ENCODE results near the gene NCKAP5. TPM values are rescaled to one million over a fixed set of nuclear protein-coding genes. Genes with fewer than 3 reads are reported as not detected.

The NCKAP5 gene
- total and polyA plus RNA-seq, 11 donors, result 0.51 to 10.5 (median 5.2) TPM

GRCh38 chr2:133177196-133177595 lies 391.1 kb downstream of the NCKAP5 start:
- Histone ChIP-seq H3K4me1 (no peaks in the 10 kb centered on the region), H3K9me3 (peaks cover 0 to 6% (median 0%) of the 10 kb centered on the region in 12 donors), H3K36me3 (no peaks in the 10 kb centered on the region), H3K27ac (no peak overlapping the region), H3K4me3 (no peak overlapping the region), H3K27me3 (no peaks in the 10 kb centered on the region)
- ATAC-seq (no peak), DNase-seq (no peak)
- no peak for TF ChIP-seq POLR2A (IDR thresholded peaks at IDR 0.05)
- WGBS, 4 donors, result 88 to 91% (median 89%) methylated on average over 4 of the region's 4 CpGs
- intact Hi-C loops (cut with DNase I), result loop anchor here in 2 of 10 donors (10.0 kb wide), 2 partner anchors 522 to 912 kb away; no protein-coding TSS in a partner anchor

- Histone ChIP-seq H3K27me3 (no peaks in the 10 kb centered on the region), H3K4me3 (no peak overlapping the region), H3K9me3 (no peaks in the 10 kb centered on the region), H3K4me1 (no peaks in the 10 kb centered on the region), H3K36me3 (no peaks in the 10 kb centered on the region), H3K27ac (no peak overlapping the region)
- intact Hi-C loops (cut with DNase I), result loop anchor here in 2 of 10 donors (10.0 kb wide), 2 partner anchors 521 to 911 kb away; no protein-coding TSS in a partner anchor
- no peak for ATAC-seq
- no peak for DNase-seq
- WGBS, 4 donors, result 85 to 94% (median 90%) methylated on average over 3 of the region's 3 CpGs
- TF ChIP-seq POLR2A (IDR thresholded peaks at IDR 0.05), result no peak
- TF ChIP-seq, protein P1, sequence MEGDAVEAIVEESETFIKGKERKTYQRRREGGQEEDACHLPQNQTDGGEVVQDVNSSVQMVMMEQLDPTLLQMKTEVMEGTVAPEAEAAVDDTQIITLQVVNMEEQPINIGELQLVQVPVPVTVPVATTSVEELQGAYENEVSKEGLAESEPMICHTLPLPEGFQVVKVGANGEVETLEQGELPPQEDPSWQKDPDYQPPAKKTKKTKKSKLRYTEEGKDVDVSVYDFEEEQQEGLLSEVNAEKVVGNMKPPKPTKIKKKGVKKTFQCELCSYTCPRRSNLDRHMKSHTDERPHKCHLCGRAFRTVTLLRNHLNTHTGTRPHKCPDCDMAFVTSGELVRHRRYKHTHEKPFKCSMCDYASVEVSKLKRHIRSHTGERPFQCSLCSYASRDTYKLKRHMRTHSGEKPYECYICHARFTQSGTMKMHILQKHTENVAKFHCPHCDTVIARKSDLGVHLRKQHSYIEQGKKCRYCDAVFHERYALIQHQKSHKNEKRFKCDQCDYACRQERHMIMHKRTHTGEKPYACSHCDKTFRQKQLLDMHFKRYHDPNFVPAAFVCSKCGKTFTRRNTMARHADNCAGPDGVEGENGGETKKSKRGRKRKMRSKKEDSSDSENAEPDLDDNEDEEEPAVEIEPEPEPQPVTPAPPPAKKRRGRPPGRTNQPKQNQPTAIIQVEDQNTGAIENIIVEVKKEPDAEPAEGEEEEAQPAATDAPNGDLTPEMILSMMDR (IDR thresholded peaks at IDR 0.05), result no peak
These were observed 392.3 kb downstream of the NCKAP5 start for GRCh38 chr2:133175926-133176325.

GRCh38 chr2:133173224-133173623 lies 395.0 kb downstream of the NCKAP5 start:
- no peaks in the 10 kb centered on the region for H3K9me3 ChIP-seq
- no peaks in the 10 kb centered on the region for H3K4me1 ChIP-seq
- DNase-seq (no peak), ATAC-seq (no peak)
- H3K27me3 ChIP-seq, result no peaks in the 10 kb centered on the region
- TF ChIP-seq, protein P1 (IDR thresholded peaks at IDR 0.05), result no peak
- no peak for TF ChIP-seq POLR2A (IDR thresholded peaks at IDR 0.05)
- no peaks in the 10 kb centered on the region for H3K36me3 ChIP-seq
- no peak overlapping the region for H3K4me3 ChIP-seq
- no peak overlapping the region for H3K27ac ChIP-seq
- intact Hi-C loops (cut with DNase I), result loop anchor here in 4 of 10 donors (5.0 to 10.0 kb wide), 3 partner anchors 518 to 908 kb away; no protein-coding TSS in a partner anchor

DNA sequence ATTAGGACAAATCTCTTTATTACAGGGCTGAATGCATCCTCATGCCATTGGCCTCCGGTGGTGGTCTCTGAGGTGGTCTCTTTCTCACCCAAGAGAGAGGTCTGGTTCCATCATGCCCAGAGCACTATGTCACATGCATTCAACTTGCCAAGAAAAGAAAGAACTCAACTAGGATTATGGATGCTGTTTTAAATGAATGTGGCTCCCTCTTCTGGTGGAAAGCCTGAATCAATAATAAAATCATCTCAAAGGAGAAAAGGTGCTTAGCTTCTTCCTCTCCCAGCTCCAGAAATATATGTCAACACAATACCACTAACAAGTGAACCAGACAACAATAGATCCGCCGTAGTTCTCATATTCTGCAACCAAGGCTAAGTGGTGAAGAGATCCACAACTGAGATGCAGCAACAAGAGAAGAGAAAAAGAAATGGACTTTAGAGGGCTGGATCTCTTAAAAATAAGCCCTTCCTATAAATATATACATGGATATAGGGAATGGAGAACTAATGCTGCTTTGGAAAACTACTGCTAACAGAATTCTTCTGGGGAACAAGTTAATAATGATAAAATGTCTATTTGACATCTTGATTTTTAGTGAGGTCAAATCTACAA lies 396.8 kb downstream of the NCKAP5 start:
- no peak for DNase-seq
- H3K27me3 ChIP-seq, result no peaks in the 10 kb centered on the region
- H3K9me3 ChIP-seq, result no peaks in the 10 kb centered on the region
- no peaks in the 10 kb centered on the region for H3K36me3 ChIP-seq
- no peak overlapping the region for H3K4me3 ChIP-seq
- no peak for ATAC-seq
- TF ChIP-seq, protein P1 (IDR thresholded peaks at IDR 0.05), result peak in 11 of 12 donors; percentile 27 to 63 (median 44)
- TF ChIP-seq POLR2A (IDR thresholded peaks at IDR 0.05), result no peak
- no peak overlapping the region for H3K27ac ChIP-seq
- H3K4me1 ChIP-seq, result no peaks in the 10 kb centered on the region
- intact Hi-C loops (cut with DNase I), result loop anchor here in 8 of 10 donors (2.0 to 10.0 kb wide), 4 partner anchors 517 to 907 kb away; no protein-coding TSS in a partner anchor
- 24 to 41% (median 27%) methylated on average over 3 of the region's 3 CpGs for WGBS, 4 donors
